HepG2 (cell line): ENCODE measurements around the gene GRP. TPM values are rescaled to one million over a fixed set of nuclear protein-coding genes. Genes with fewer than 3 reads are reported as not detected.

Source experiments
- ATAC-seq: fragments of 200-7000 bp; cut with Tn5 transposase; 3 replicates; pipeline ENCODE4 v1.9.1; 2020; ENCODE audit warnings: mild to moderate bottlenecking, moderate library complexity
- BruUV-seq: library from RNA; stranded (reverse); fragments of 400-500 nt; replicated peaks from 2 replicates; lab custom pipeline; 2021; lab: Mats Ljungman, UMichigan
- CTCF ChIA-PET: fragments of 300-600 bp; formaldehyde crosslinking; extraction: SDS; loops from one replicate; lab custom pipeline; 2021; ENCODE audit warnings: low total read pairs, inconsistent platforms, low intra/inter-chr PET ratio; lab: Yijun Ruan, JAX
- POLR2A ChIA-PET: fragments of 350-600 bp; sonication (Branson Sonifier 250); formaldehyde crosslinking; loops from one replicate; lab custom pipeline; 2020; ENCODE audit warnings: antibody characterized with exemption, inconsistent platforms; lab: Yijun Ruan, JAX
- DNase-seq: peaks from one replicate; pipeline ENCODE4 v3.0.0-alpha.2; 2015; ENCODE audit warnings: low spot score
- FAIRE-seq: peaks from 3 replicates; lab custom pipeline; 2011; peaks lifted over from hg19 to GRCh38; lab: Jason Lieb, UNC
- H2AFZ ChIP-seq: one replicate; pipeline ENCODE4 v1.6.1; 2011; ENCODE audit warnings: low read length, inconsistent platforms
- H3K27ac ChIP-seq: fragments of 300-600 bp; 3 replicates; pipeline ENCODE4 v1.8.0; 2011; ENCODE audit warnings: mixed run types, mild to moderate bottlenecking, mixed read lengths, low read length, inconsistent platforms; ENCODE audit not compliant: insufficient read depth; ENCODE audit errors: extremely low read length
- H3K27me3 ChIP-seq, 2 experiments: fragments of 200-600 bp in 1 of 2; 2 replicates in 1 of 2; 3 replicates in 1 of 2; pipeline versions ENCODE4 v1.6.0 to v1.8.0; 2011; ENCODE audit warnings: low read length in 2 of 2, mild to moderate bottlenecking in 2 of 2, moderate library complexity in 2 of 2, inconsistent platforms in 1 of 2; ENCODE audit not compliant: insufficient read depth in 2 of 2, control insufficient read depth in 1 of 2
- H3K36me3 ChIP-seq, 2 experiments: fragments of 200-600 bp in 1 of 2; replicated peaks in 1 of 2; 2 replicates in 1 of 2; 3 replicates in 1 of 2; pipeline versions ENCODE4 v1.5.1 to v1.8.0; 2011; ENCODE audit warnings: low read length in 2 of 2, inconsistent platforms in 1 of 2; ENCODE audit not compliant: insufficient read depth in 2 of 2, control insufficient read depth in 1 of 2
- H3K4me1 ChIP-seq: 2 replicates; pipeline ENCODE4 v1.5.1; 2012; ENCODE audit warnings: low read length, inconsistent platforms; ENCODE audit not compliant: insufficient read depth
- H3K4me2 ChIP-seq: 2 replicates; pipeline ENCODE4 v1.6.0; 2011; ENCODE audit warnings: low read depth, low read length, inconsistent platforms
- H3K4me3 ChIP-seq, 3 experiments: fragments of 200-600 bp in 1 of 3; sonication (generic), shearing (Covaris generic) in 1 of 3; replicated peaks in 1 of 3; 2 replicates each; pipeline ENCODE4 v1.5.1; 2011 to 2016; ENCODE audit warnings: low read length in 3 of 3, inconsistent platforms in 2 of 3, low read depth in 2 of 3, mild to moderate bottlenecking in 2 of 3, control low read depth in 1 of 3, mixed read lengths in 1 of 3; ENCODE audit not compliant: insufficient read depth in 1 of 3
- H3K79me2 ChIP-seq: one replicate; pipeline ENCODE4 v1.6.1; 2011; ENCODE audit warnings: low read length, inconsistent platforms; ENCODE audit not compliant: insufficient read depth
- H3K9ac ChIP-seq: 2 replicates; pipeline ENCODE4 v1.6.0; 2011; ENCODE audit warnings: mild to moderate bottlenecking, low read depth, low read length, inconsistent platforms; ENCODE audit not compliant: insufficient read depth
- H3K9me3 ChIP-seq: 2 replicates; pipeline ENCODE4 v1.5.1; 2012; ENCODE audit warnings: mild to moderate bottlenecking, low read length
- H4K20me1 ChIP-seq: 2 replicates; pipeline ENCODE4 v1.6.0; 2011; ENCODE audit warnings: inconsistent platforms, mild to moderate bottlenecking, low read length, moderate library complexity; ENCODE audit not compliant: insufficient read depth
- JARID2 ChIP-seq: sonication (generic); formaldehyde crosslinking; IDR thresholded peaks from 2 replicates; pipeline ENCODE4 v1.8.1; 2023; ENCODE audit warnings: missing genetic modification reagents, inconsistent platforms; ENCODE audit not compliant: insufficient replicate concordance
- KDM4B ChIP-seq: sonication (generic); formaldehyde crosslinking; IDR thresholded peaks from 2 replicates; pipeline ENCODE4 v1.4.0; 2020; ENCODE audit warnings: missing genetic modification reagents
- MXI1 ChIP-seq: IDR thresholded peaks from 3 replicates; pipeline ENCODE4 v1.6.1; 2012; ENCODE audit warnings: low read depth, low read length, inconsistent platforms, borderline replicate concordance
- MZF1 ChIP-seq: sonication (generic); formaldehyde crosslinking; IDR thresholded peaks from 2 replicates; pipeline ENCODE4 v1.8.1; 2023; ENCODE audit warnings: mild to moderate bottlenecking, missing genetic modification reagents, borderline replicate concordance
- ZFP62 ChIP-seq: sonication (generic); formaldehyde crosslinking; IDR thresholded peaks from 2 replicates; pipeline ENCODE4 v1.4.0; 2020; ENCODE audit warnings: missing genetic modification reagents
- ZNF383 ChIP-seq: sonication (generic); formaldehyde crosslinking; IDR thresholded peaks from 2 replicates; pipeline ENCODE4 v1.4.0; 2020; ENCODE audit warnings: missing genetic modification reagents, mild to moderate bottlenecking, borderline replicate concordance
- ZNF460 ChIP-seq: sonication (generic); formaldehyde crosslinking; IDR thresholded peaks from 2 replicates; pipeline ENCODE4 v1.5.1; 2020; ENCODE audit warnings: missing genetic modification reagents, mild to moderate bottlenecking, borderline replicate concordance
- WGBS: methylation state at CpG from one replicate; pipeline ENCODE4 v1.1.6; 2017; ENCODE audit warnings: low lambda C conversion rate; 5-methylcytosine and 5-hydroxymethylcytosine counted together
- in situ Hi-C: cut with HindIII; loops from 2 replicates; pipeline ENCODE4 v1.10.0; 2017; ENCODE audit warnings: low pct_unique_long_range_greater_than_20kb; ENCODE audit not compliant: extremely low pct_ligation_motif_present
- intact Hi-C: fragments of 100-400 bp; cut with micrococcal nuclease; formaldehyde crosslinking; loops from one replicate; pipeline ENCODE4 v1.10.0; 2022; ENCODE audit not compliant: unreplicated experiment
- polyA plus RNA-seq, 8 experiments: library from polyadenylated mRNA; depleted of rRNA in 3 of 8; stranded (reverse) in 7 of 8; unstranded in 1 of 8; fragments of >200 nt; fragmentation: Illumina TruSeq in 4 of 8; extraction: Trizol in 4 of 8; gene quantifications; 2 replicates each; pipeline versions ENCODE4 v1.2.1 to v1.2.3, GENCODE V29; 2011 to 2016; ENCODE audit warnings: low read depth in 4 of 8, missing spikeins in 1 of 8, mixed read lengths in 1 of 8; ENCODE audit not compliant: insufficient read depth in 1 of 8
- total RNA-seq, 5 experiments: library from RNA; depleted of rRNA; stranded (reverse); fragments of >200 nt; fragmentation: Illumina TruSeq; extraction: Trizol; gene quantifications; 2 replicates each; pipeline ENCODE4 v1.2.3, GENCODE V29; 2016; ENCODE audit warnings: low read depth in 1 of 5
- TF ChIP-seq, protein P1 (sequence below), 2 experiments: sonication (generic) in 1 of 2; formaldehyde crosslinking in 1 of 2; IDR thresholded peaks; 2 replicates each; pipeline versions ENCODE4 v1.4.0 to v1.6.1; 2016 to 2020; ENCODE audit warnings: borderline replicate concordance in 1 of 2, low read depth in 1 of 2, mild to moderate bottlenecking in 1 of 2, missing genetic modification reagents in 1 of 2
- TF ChIP-seq, protein P2 (sequence below): sonication (generic); formaldehyde crosslinking; IDR thresholded peaks from 2 replicates; pipeline ENCODE4 v1.9.0; 2021; ENCODE audit warnings: missing genetic modification reagents, mild to moderate bottlenecking, borderline replicate concordance

The GRP gene
- total and polyA plus RNA-seq, 2 of the 13 experiments (the other 11 are each of a cell fraction or from before 2014, with no cell fraction given) = not detected

- Histone ChIP-seq H3K27me3 (no peaks in the 10 kb centered on the region; a peak in 1 of 5 replicates), H3K9me3 (no peaks in the 10 kb centered on the region), H3K4me1 (no peaks in the 10 kb centered on the region), H3K79me2 (no peaks in the 10 kb centered on the region), H3K36me3 (no peaks in the 10 kb centered on the region), H3K9ac (no peak overlapping the region), H3K4me3 (no peak overlapping the region), H4K20me1 (no peaks in the 10 kb centered on the region), H3K4me2 (no peak overlapping the region), H2AFZ (no peak overlapping the region), H3K27ac (no peak overlapping the region)
- POLR2A ChIA-PET = no interaction called here
- ATAC-seq (no peak), DNase-seq (no peak), FAIRE-seq (no peak)
- TF ChIP-seq JARID2 (CRISPR knock-in tag) (no peak), ZNF460 (no peak)
- TF ChIP-seq, protein P1, sequence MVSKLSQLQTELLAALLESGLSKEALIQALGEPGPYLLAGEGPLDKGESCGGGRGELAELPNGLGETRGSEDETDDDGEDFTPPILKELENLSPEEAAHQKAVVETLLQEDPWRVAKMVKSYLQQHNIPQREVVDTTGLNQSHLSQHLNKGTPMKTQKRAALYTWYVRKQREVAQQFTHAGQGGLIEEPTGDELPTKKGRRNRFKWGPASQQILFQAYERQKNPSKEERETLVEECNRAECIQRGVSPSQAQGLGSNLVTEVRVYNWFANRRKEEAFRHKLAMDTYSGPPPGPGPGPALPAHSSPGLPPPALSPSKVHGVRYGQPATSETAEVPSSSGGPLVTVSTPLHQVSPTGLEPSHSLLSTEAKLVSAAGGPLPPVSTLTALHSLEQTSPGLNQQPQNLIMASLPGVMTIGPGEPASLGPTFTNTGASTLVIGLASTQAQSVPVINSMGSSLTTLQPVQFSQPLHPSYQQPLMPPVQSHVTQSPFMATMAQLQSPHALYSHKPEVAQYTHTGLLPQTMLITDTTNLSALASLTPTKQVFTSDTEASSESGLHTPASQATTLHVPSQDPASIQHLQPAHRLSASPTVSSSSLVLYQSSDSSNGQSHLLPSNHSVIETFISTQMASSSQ (IDR thresholded peaks at IDR 0.05; ENCODE audit: low read depth) = no peak
- TF ChIP-seq, protein P1 (CRISPR knock-in tag; IDR thresholded peaks at IDR 0.05; ENCODE audit: borderline replicate concordance) = no peak
- intact Hi-C loops (no loop called here), in situ Hi-C loops (no loop called here)
- CTCF ChIA-PET = no interaction called here
- no TSS peak for BruUV-seq
Measured at GRCh38 chr18:59238385-59238784, 18.4 kb downstream of the GRP start.

DNA sequence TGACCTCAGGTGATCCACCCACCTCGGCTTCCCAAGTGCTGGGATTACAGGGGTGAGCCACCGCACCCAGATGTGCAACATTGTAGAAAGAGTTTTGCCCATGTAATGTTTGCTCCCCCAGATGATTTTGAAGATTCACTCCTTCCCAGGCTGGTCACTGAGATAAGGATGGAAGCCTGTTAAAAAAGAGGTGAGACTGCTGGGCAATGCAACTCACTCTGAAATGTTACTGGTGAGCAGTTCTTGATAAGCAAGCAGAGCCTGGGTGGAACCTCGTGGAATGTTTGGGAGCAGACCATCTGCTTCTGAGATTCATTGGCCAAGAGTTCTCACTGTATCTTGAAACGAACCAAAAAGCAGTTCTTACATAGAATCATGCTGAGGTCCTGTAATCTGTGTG lies 19.7 kb downstream of the GRP start:
- Histone ChIP-seq H3K9me3 (no peaks in the 10 kb centered on the region), H3K27me3 (no peaks in the 10 kb centered on the region; a peak in 1 of 5 replicates), H3K9ac (no peak overlapping the region), H3K79me2 (no peaks in the 10 kb centered on the region), H2AFZ (no peak overlapping the region), H3K36me3 (no peaks in the 10 kb centered on the region), H3K27ac (no peak overlapping the region), H3K4me1 (no peaks in the 10 kb centered on the region), H3K4me2 (no peak overlapping the region), H4K20me1 (no peaks in the 10 kb centered on the region), H3K4me3 (no peak overlapping the region)
- POLR2A ChIA-PET = no interaction called here
- intact Hi-C loops (no loop called here), in situ Hi-C loops (no loop called here)
- ATAC-seq (no peak), FAIRE-seq (no peak), DNase-seq (no peak)
- BruUV-seq = no TSS peak
- TF ChIP-seq ZFP62 (CRISPR knock-in tag) = no peak
- no peak for TF ChIP-seq MZF1
- TF ChIP-seq, protein P2, sequence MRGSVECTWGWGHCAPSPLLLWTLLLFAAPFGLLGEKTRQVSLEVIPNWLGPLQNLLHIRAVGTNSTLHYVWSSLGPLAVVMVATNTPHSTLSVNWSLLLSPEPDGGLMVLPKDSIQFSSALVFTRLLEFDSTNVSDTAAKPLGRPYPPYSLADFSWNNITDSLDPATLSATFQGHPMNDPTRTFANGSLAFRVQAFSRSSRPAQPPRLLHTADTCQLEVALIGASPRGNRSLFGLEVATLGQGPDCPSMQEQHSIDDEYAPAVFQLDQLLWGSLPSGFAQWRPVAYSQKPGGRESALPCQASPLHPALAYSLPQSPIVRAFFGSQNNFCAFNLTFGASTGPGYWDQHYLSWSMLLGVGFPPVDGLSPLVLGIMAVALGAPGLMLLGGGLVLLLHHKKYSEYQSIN = no peak
- no peak for TF ChIP-seq ZNF383
- TF ChIP-seq KDM4B (CRISPR knock-in tag) = no peak
- TF ChIP-seq MXI1 = no peak
- 0% methylated on average over 4 of the region's 4 CpGs for WGBS
- CTCF ChIA-PET = no interaction called here
